GM19239 (cell line): ENCODE results near the gene ITGA1.
"Not testable (repeated sequence)": the region's sequence is repeated elsewhere in the genome, so short reads cannot be mapped to it uniquely, and the experiment has no call there.

Experiments used
- DNase-seq: peaks from one replicate; pipeline ENCODE4 v3.0.0; 2011; ENCODE audit warnings: low spot score; ENCODE audit not compliant: insufficient read length
- FAIRE-seq: peaks from 2 replicates; lab custom pipeline; 2011; peaks lifted over from hg19 to GRCh38; lab: Jason Lieb, UNC

ITGA1 gene

DNA sequence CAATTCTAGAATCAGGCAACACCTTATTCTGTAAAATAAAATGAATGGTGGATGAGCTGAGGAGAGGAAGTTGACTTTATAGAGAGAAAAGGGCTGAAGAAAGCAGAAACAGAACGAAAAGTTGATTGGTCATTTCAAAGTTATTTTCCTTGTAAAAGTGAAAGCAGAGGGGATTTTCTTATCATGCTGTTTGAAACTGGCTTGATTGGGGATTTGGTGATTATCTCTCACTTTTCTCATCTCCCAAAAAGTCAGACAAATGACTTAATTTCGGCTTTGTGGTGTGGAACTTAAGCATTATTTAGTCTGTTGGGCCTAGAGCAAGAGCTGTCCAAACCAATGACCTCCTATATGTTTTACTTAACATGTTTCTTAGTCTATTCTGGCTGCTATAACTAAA lies 141.0 kb downstream of the ITGA1 start:
- no peak for DNase-seq
- no peak for FAIRE-seq

GRCh38 chr5:52938226-52938625 lies 150.5 kb downstream of the ITGA1 start:
- DNase-seq (no peak), FAIRE-seq (no peak)

DNA sequence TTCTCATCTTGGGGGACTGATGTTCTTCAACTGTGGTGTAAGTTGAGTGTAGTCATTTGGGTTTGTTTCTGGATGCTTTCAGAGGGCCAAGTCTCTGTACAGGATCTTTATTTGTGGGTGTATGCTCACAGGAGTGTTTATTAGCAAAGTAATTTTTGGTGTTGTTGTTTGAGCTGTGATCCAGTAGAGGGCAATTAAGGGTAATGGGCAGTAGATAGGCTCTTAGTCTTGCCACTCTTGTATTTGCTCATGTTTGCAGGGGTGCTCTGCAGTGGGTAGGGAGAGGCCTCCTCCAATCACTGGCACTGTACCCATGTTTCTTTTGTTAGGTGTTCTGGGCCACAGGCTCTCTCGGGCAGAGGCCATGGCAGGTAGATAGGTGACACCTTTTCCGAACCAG lies 155.6 kb downstream of the ITGA1 start:
- no peak for FAIRE-seq
- no peak for DNase-seq

- no peak for FAIRE-seq
- DNase-seq, result no peak
Observed at GRCh38 chr5:52943808-52944207, 156.1 kb downstream of the ITGA1 start.

GRCh38 chr5:52945040-52945439 lies 157.3 kb downstream of the ITGA1 start:
- DNase-seq (no peak), FAIRE-seq (peak; percentile 87)

DNA sequence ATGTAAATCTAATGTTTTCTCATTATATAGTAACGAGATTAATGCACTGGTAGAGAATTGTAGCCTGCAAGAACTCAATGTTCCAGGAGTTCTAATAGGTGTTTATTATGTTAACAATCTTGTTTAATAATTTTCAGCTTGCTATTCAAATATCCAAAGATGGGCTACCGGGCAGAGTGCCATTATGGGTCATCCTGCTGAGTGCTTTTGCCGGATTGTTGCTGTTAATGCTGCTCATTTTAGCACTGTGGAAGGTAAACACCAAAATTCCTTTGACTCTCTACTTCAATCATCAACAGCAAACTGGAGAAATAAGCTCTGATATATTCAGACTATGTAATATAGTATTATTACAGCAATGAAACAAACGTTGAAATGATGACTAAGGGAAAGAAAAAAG lies 159.5 kb downstream of the ITGA1 start:
- DNase-seq, result no peak
- FAIRE-seq, result no peak

GRCh38 chr5:52947851-52948250 lies 160.1 kb downstream of the ITGA1 start:
- FAIRE-seq, result no peak

DNA sequence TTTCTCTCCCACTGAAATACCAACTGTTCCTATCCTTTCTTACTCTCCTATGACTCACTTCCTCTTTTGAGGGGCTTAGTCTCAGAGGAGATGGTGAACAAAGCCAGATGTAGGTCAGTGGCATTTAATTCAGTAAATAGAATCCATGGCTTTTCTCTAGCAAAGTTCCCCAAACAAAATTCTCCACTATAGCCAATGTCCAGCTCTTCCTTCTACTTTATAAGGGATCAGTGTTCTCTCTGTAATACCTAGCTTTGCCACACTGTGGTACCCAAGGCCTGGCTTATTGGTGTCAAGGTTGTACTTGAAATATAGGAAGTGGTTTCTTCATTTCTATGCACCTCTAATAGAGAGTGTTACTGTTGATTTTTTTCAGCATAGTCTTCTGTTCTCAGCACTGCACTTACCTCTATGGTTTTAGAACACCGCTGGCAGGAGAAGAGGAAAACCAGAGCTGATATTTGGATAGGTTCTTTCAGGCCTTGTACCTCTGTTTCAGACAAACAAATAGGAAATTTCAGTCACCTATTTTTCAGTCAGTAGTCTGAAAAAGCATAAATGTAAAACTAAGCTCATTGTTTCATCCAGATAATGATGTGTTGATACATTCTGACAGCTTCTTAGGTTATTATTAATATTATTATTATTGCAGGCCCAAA lies 160.8 kb downstream of the ITGA1 start:
- peak; percentile 19 for DNase-seq
- FAIRE-seq, result peak; percentile 88

More at GRCh38 chr5:52947851-52948250, 160.1 kb downstream of the ITGA1 start:
- DNase-seq, result no peak

GRCh38 chr5:52950686-52951085 lies 163.0 kb downstream of the ITGA1 start:
- DNase-seq (no peak), FAIRE-seq (no peak)

DNA sequence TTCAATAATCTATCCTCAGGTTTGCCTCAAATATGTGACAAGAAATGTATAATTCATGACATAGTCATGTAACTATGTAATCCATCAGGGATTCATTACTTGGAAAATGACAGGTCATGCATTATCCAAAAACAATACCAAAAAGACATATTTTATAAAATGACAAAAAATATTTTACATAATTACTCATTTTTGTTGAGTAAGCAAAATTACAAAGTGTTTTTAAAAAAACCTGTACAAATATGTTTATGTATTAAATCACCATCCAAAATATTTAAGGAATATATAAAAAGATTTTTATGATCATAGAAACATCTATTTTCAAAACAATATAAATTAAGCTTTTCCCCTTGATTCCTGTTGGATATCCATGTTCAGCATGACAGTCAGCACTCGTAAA lies 164.8 kb downstream of the ITGA1 start:
- FAIRE-seq, result no peak
- no peak for DNase-seq

DNA sequence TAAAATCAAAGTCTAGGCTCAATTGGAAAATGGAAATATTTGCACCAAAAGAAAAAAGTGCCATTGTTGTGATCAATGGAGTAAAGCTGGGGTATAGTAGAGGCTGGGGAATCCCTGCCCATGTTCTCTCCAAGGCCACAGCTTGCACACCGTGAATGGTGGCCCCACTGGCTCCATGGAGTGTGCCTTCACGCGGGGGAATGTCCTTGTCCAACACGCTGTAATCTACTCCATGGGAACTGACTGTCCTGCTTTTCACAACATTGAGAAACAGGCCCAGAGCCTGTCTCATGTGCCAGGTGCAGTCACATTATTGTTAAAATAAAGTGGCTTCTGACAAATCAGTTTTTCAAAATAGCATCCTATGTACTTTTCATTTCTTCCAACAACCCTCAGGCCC lies 168.3 kb downstream of the ITGA1 start:
- FAIRE-seq, result no peak
- DNase-seq, result no peak

- no peak for FAIRE-seq
- DNase-seq, result no peak
Observed at GRCh38 chr5:52956915-52957747, 169.4 kb downstream of the ITGA1 start.

DNA sequence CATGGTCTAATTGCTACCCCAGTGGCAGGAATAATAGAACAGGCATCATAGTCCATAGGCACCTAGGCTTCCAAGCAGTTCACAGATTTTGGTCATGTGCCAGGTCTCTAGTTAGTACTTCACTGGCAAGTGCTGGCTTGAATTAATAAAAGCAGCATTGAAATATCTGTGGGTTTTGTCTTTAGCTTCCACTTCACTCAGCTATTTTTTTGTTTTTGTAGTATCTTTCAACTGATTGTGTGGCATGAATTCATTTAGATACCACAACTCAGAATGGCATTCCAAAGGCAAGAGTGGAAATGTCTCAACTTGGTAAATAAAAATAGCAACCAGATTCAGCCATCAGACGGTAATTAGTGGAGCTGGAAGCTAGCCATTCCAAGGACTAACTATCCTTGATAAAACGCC lies 173.6 kb downstream of the ITGA1 start:
- FAIRE-seq, result no peak

GRCh38 chr5:52963636-52964035 lies 175.9 kb downstream of the ITGA1 start:
- FAIRE-seq (no peak), DNase-seq (no peak)

More for the DNA sequence above, 173.6 kb downstream of the ITGA1 start:
- DNase-seq, result no peak

DNA sequence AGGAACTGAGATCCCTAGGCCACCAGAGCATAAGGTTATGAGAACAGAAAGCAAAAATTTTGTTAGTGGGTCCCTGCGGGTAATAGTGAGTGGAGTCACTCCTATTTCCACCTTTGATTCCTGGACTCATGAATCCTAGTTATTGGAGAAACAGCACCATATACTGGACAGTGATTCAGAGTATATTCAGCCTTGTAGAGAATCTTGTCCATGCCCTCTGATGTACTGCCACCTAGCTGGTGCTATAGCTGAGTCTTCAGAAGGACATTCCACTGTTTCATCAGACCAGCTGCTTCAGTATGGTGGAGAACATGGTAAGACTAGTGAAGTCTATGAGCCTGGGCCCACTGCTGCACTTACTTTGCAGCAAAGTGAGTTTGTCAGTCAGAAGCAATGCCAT lies 176.4 kb downstream of the ITGA1 start:
- FAIRE-seq, result no peak
- DNase-seq, result no peak

DNA sequence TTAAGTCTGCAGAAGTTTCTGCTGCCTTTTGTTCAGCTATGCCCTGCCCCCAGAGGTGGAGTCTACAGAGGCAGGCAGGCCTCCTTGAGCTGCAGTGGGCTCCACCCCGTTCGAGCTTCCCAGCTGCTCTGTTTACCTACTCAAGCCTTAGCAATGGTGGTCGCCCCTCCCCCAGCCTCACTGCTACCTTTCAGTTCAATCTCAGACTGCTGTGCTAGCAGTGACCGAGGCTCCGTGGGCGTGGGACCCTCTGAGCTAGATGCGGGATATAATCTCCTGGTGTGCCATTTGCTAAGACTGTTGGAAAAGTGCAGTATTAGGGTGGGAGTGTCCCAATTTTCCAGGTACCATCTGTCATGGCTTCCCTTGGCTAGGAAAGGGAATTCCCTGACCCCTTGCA lies 188.4 kb downstream of the ITGA1 start:
- not testable (repeated sequence) for FAIRE-seq, DNase-seq

GRCh38 chr5:52977264-52977897 lies 189.7 kb downstream of the ITGA1 start:
- DNase-seq (no peak), FAIRE-seq (no peak)

DNA sequence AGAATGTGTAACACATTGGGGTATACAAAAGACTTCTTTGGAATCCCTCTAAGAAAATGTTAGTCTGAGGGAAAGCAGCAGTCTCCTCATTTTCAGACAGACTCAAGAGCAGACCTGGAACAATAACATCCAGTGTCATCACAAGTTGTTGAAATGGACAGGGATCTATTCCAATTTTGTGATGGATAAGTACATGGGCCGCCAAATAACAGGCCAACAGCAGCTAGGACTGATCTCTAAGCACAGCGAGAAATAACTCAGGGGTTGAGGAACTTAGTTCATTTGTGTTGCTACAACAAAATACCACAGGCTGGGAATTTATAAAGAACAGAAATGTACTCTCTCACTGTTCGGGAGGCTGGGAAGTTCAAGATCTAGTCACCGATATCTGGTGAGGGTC lies 193.8 kb downstream of the ITGA1 start:
- no peak for DNase-seq
- FAIRE-seq, result no peak

DNA sequence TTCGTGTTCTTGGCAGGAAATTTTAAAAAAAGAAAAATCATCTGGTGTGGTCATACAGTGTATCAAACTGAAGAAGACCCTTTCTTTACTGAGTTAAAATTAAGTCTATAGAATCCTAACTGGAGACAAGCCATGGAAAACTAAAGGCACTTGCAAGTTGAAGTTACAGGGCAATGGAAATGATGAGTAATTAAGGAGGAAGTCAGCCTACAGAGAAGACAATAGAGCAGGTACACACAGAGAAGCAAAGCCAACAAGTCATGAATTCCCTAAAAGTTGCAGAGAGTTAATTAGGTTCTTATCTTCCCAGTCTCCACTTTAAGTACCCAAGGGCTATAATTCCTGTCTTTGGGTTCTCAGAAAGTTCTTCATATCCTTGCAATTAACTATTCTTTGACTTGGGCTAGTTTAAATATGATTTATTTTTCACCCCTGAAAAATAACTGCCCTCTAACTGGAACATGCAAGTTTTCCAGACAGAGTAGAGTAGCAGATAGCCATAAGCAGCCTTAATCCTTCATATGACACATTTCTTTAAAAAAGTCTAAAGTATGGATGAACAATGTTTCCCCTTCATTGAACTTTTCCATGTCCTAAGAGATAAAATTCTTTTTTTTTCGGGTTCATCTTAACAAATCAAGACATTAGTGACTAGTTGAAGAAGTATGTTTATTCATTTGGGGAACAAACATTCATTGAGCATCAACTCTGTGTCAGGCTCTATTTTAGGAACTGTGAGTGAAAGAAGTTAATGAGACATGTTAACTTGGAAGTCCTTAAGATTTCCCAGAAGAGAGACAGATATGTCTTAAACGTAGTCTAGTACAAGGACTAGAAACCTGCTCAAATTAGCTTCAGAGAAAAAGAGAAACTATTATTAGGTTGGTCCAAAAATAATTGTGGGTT lies 196.3 kb downstream of the ITGA1 start:
- FAIRE-seq, result no peak
- DNase-seq, result no peak

- no peak for FAIRE-seq
- no peak for DNase-seq
Observed at GRCh38 chr5:52985306-52985705, 197.6 kb downstream of the ITGA1 start.
